HT-29 (cell line): ENCODE results near the gene HSD3B2. TPM values are rescaled to one million over a fixed set of nuclear protein-coding genes. Genes with fewer than 3 reads are reported as not detected.
"Not testable (repeated sequence)": the region's sequence is repeated elsewhere in the genome, so short reads cannot be mapped to it uniquely, and the experiment has no call there.

Source experiments
- DNase-seq: peaks from one replicate; pipeline ENCODE4 v3.0.0-alpha.2; 2015; ENCODE audit warnings: low spot score
- total RNA-seq: library from RNA; depleted of rRNA; stranded (reverse); fragments of >200 nt; shearing (Covaris generic); gene quantifications from 2 replicates; pipeline ENCODE4 v1.2.3, GENCODE V29; 2014; rRNA removed

Gene HSD3B2
- not detected in 2 replicates for total RNA-seq

GRCh38 chr1:119414950-119415349 lies at the start of gene HSD3B2:
TSS of gene HSD3B2 (plus strand) at chr1:119415150. CDS start at chr1:119415420, 270 bp downstream.
- DNase-seq = no peak

- no peak for DNase-seq
Measured at GRCh38 chr1:119366424-119366823, 48.5 kb upstream of the HSD3B2 start.

- peak; percentile 69 for DNase-seq
Measured at GRCh38 chr1:119367432-119368124, 47.4 kb upstream of the HSD3B2 start.

- no peak for DNase-seq
Measured at GRCh38 chr1:119368554-119368953, 46.4 kb upstream of the HSD3B2 start, which contains the start of gene HAO2. TSS of gene HAO2 (plus strand) at chr1:119368785. CDS start at chr1:119381086, 12,301 bp downstream.

GRCh38 chr1:119370748-119371147 lies 44.2 kb upstream of the HSD3B2 start:
- DNase-seq = no peak

- no peak for DNase-seq
Measured at GRCh38 chr1:119371815-119372214, 43.1 kb upstream of the HSD3B2 start.

GRCh38 chr1:119372503-119373086 lies 42.4 kb upstream of the HSD3B2 start:
- DNase-seq = peak; percentile 82

GRCh38 chr1:119373465-119373864 lies 41.5 kb upstream of the HSD3B2 start:
- DNase-seq = peak; percentile 56

- peak; percentile 69 for DNase-seq
Measured at GRCh38 chr1:119374208-119374874, 40.6 kb upstream of the HSD3B2 start.

GRCh38 chr1:119375366-119375765 lies 39.6 kb upstream of the HSD3B2 start:
- no peak for DNase-seq

- no peak for DNase-seq
Measured at GRCh38 chr1:119376594-119376993, 38.4 kb upstream of the HSD3B2 start.

GRCh38 chr1:119377594-119377993 lies 37.4 kb upstream of the HSD3B2 start:
- not testable (repeated sequence) for DNase-seq

- DNase-seq = no peak
Measured at GRCh38 chr1:119379117-119379516, 35.8 kb upstream of the HSD3B2 start.

- no peak for DNase-seq
Measured at GRCh38 chr1:119380304-119380703, 34.6 kb upstream of the HSD3B2 start.

GRCh38 chr1:119380983-119381662 lies 33.8 kb upstream of the HSD3B2 start:
- DNase-seq = no peak

- no peak for DNase-seq
Measured at GRCh38 chr1:119384591-119384990, 30.4 kb upstream of the HSD3B2 start.

GRCh38 chr1:119385650-119386049 lies 29.3 kb upstream of the HSD3B2 start:
- DNase-seq = no peak

- no peak for DNase-seq
Measured at GRCh38 chr1:119387858-119388257, 27.1 kb upstream of the HSD3B2 start.

GRCh38 chr1:119388450-119388849 lies 26.5 kb upstream of the HSD3B2 start:
- DNase-seq = no peak

GRCh38 chr1:119390526-119390925 lies 24.4 kb upstream of the HSD3B2 start:
- no peak for DNase-seq

GRCh38 chr1:119391749-119392148 lies 23.2 kb upstream of the HSD3B2 start:
- DNase-seq = no peak

- DNase-seq = no peak
Measured at GRCh38 chr1:119394085-119394484, 20.9 kb upstream of the HSD3B2 start.
